GM12878 (cell line): ENCODE measurements around the gene BAX. TPM values are rescaled to one million over a fixed set of nuclear protein-coding genes. Genes with fewer than 3 reads are reported as not detected.
A peak's percentile ranks its signal among the peaks of the same experiment; 100 is the strongest.

Experiments
- ATF7 ChIP-seq: fragments of 450-650 bp; IDR thresholded peaks from 2 replicates; pipeline ENCODE4 v1.6.1; 2016; ENCODE audit warnings: low read depth, mild to moderate bottlenecking
- BCL11A ChIP-seq: IDR thresholded peaks from 2 replicates; pipeline ENCODE4 v1.6.1; 2011; ENCODE audit warnings: low read depth, low read length
- ETV6 ChIP-seq, 2 experiments: fragments of 450-650 bp in 1 of 2; IDR thresholded peaks in 1 of 2; conservative IDR thresholded peaks in 1 of 2; 2 replicates each; pipeline ENCODE4 v1.6.1; 2014; ENCODE audit warnings: antibody characterized with exemption in 1 of 2, borderline replicate concordance in 1 of 2, low read depth in 1 of 2, mild to moderate bottlenecking in 1 of 2, moderate library complexity in 1 of 2
- FOXM1 ChIP-seq: IDR thresholded peaks from 2 replicates; pipeline ENCODE4 v1.6.1; 2012; ENCODE audit warnings: low read depth, mild to moderate bottlenecking, inconsistent platforms, low read length, moderate library complexity
- MTA2 ChIP-seq: fragments of 450-650 bp; IDR thresholded peaks from 2 replicates; pipeline ENCODE4 v1.6.1; 2016; ENCODE audit warnings: low read depth, mild to moderate bottlenecking, moderate library complexity
- NBN ChIP-seq: fragments of 450-650 bp; IDR thresholded peaks from 2 replicates; pipeline ENCODE4 v1.6.1; 2016
- NFYB ChIP-seq: IDR thresholded peaks from 2 replicates; pipeline ENCODE4 v1.6.1; 2011; ENCODE audit warnings: low read depth, mild to moderate bottlenecking, low read length, improper control_type of control experiment, moderate library complexity; ENCODE audit not compliant: insufficient read depth
- NR2F1 ChIP-seq: fragments of 450-650 bp; conservative IDR thresholded peaks from 2 replicates; pipeline ENCODE4 v1.6.1; 2017; ENCODE audit warnings: mild to moderate bottlenecking
- PAX5 ChIP-seq: IDR thresholded peaks from 2 replicates; pipeline ENCODE4 v1.6.1; 2011; ENCODE audit warnings: low read depth, low read length, borderline replicate concordance
- POLR2A ChIP-seq: IDR thresholded peaks from 2 replicates; pipeline ENCODE4 v1.6.1; 2011; ENCODE audit warnings: low read depth, mild to moderate bottlenecking, low read length
- RELA ChIP-seq: fragments of 450-650 bp; IDR thresholded peaks from 2 replicates; pipeline ENCODE4 v1.8.0; 2014; ENCODE audit warnings: borderline replicate concordance; ENCODE audit not compliant: partially characterized antibody
- SREBF2 ChIP-seq: IDR thresholded peaks from 2 replicates; pipeline ENCODE4 v1.6.1; 2012; ENCODE audit warnings: mild to moderate bottlenecking, low read length
- ZNF217 ChIP-seq: fragments of 450-650 bp; IDR thresholded peaks from 2 replicates; pipeline ENCODE4 v1.6.1; 2017; ENCODE audit warnings: antibody characterized with exemption, mild to moderate bottlenecking
- polyA plus RNA-seq, 11 experiments: library from polyadenylated mRNA; depleted of rRNA in 4 of 11; unstranded in 6 of 11; stranded (reverse) in 5 of 11; fragments of >200 nt; fragmentation: Nextera tagmentation in 4 of 11; fragmentation: Illumina TruSeq in 1 of 11; extraction: Ambion mirVana in 4 of 11; extraction: Trizol in 1 of 11; gene quantifications; 1 replicate in 1 of 11; 2 replicates in 10 of 11; pipeline versions ENCODE4 v1.2.1 to v1.2.3, GENCODE V29; 2011 to 2016; ENCODE audit warnings: inconsistent platforms in 2 of 11, missing spikeins in 2 of 11, low read depth in 1 of 11
- total RNA-seq, 4 experiments: library from RNA; depleted of rRNA in 3 of 4; stranded (reverse); fragments of >200 nt in 3 of 4; fragmentation: Illumina TruSeq in 1 of 4; extraction: Trizol in 1 of 4; gene quantifications; 2 replicates each; pipeline versions ENCODE4 v1.2.1 to v1.2.3, GENCODE V29; 2013 to 2021
- TF ChIP-seq, protein P1 (sequence below): fragments of 450-650 bp; conservative IDR thresholded peaks from 2 replicates; pipeline ENCODE4 v1.6.1; 2017; ENCODE audit warnings: mild to moderate bottlenecking, moderate library complexity
- TF ChIP-seq, protein P2 (sequence below): fragments of 450-650 bp; IDR thresholded peaks from 2 replicates; pipeline ENCODE4 v1.6.1; 2017; ENCODE audit warnings: borderline replicate concordance
- TF ChIP-seq, protein P3 (sequence below): fragments of 450-650 bp; IDR thresholded peaks from 2 replicates; pipeline ENCODE4 v1.6.1; 2018; ENCODE audit warnings: mild to moderate bottlenecking, low read depth, moderate library complexity; ENCODE audit not compliant: partially characterized antibody
- TF ChIP-seq, protein P4 (sequence below): fragments of 450-650 bp; IDR thresholded peaks from 2 replicates; pipeline ENCODE4 v1.6.1; 2017; ENCODE audit warnings: mild to moderate bottlenecking, moderate library complexity
- TF ChIP-seq, protein P5 (sequence below): IDR thresholded peaks from 2 replicates; pipeline ENCODE4 v1.6.1; 2012; ENCODE audit warnings: low read depth, low read length, improper control_type of control experiment

BAX gene
- total and polyA plus RNA-seq, 10 of the 15 experiments (the other 5 are each of a cell fraction or from before 2014, with no cell fraction given), result 7.2 to 221 (median 137) TPM

DNA sequence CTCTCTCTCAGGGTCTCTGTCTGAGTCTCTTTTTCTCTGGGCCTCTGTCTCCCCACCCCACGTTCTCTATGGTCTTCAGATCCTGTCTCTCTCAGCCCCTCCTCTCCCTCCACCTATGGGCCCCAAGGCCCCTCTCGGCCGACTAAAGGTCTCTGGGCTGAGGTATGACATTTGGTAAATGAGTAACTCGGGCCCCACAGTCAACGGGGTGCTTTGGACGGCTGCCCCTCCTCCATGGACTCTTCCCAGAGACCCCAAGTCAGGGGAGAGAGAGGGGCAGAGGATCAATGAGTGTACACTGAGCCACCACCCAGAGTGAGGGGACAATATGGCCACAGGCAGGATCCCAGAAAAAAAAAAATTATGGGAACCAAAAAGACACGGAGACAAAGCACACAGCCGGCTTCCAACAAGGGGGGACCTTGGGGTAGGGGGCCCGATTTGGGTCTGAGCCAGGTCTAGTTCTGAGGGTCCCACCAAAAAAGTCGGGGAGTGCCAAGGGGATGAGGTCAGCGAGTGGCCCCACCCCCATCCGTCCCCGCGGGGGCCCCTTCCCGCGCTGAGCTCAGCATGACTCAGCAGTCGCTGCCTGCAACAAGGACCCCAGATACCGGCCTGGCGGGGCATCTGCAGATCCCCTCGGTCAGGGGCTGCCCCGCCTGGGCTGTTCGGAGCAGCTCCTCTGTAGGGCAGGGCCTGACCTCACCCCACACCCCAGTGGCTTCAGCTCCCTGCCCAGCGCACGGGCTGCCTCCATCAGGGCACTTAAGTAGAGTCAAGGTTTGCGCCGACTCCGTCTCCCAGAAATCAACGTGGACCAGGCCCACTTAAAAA is 8.9 kb downstream of the BAX start (continued):
- TF ChIP-seq, protein P1, sequence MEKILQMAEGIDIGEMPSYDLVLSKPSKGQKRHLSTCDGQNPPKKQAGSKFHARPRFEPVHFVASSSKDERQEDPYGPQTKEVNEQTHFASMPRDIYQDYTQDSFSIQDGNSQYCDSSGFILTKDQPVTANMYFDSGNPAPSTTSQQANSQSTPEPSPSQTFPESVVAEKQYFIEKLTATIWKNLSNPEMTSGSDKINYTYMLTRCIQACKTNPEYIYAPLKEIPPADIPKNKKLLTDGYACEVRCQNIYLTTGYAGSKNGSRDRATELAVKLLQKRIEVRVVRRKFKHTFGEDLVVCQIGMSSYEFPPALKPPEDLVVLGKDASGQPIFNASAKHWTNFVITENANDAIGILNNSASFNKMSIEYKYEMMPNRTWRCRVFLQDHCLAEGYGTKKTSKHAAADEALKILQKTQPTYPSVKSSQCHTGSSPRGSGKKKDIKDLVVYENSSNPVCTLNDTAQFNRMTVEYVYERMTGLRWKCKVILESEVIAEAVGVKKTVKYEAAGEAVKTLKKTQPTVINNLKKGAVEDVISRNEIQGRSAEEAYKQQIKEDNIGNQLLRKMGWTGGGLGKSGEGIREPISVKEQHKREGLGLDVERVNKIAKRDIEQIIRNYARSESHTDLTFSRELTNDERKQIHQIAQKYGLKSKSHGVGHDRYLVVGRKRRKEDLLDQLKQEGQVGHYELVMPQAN, result peak; percentile 49; the same call in 1 of the 2 replicates
- peak; percentile 90 for TF ChIP-seq NBN
- TF ChIP-seq NFYB, result no peak
- peak; percentile 75; the same call in 1 of the 2 replicates for TF ChIP-seq POLR2A
- TF ChIP-seq FOXM1, result no peak
- no peak for TF ChIP-seq SREBF2
- TF ChIP-seq PAX5, result peak; percentile 59; the same call in 1 of the 2 replicates
- peak; percentile 69 for TF ChIP-seq BCL11A
- TF ChIP-seq, protein P2, sequence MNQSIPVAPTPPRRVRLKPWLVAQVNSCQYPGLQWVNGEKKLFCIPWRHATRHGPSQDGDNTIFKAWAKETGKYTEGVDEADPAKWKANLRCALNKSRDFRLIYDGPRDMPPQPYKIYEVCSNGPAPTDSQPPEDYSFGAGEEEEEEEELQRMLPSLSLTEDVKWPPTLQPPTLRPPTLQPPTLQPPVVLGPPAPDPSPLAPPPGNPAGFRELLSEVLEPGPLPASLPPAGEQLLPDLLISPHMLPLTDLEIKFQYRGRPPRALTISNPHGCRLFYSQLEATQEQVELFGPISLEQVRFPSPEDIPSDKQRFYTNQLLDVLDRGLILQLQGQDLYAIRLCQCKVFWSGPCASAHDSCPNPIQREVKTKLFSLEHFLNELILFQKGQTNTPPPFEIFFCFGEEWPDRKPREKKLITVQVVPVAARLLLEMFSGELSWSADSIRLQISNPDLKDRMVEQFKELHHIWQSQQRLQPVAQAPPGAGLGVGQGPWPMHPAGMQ, result no peak
- TF ChIP-seq MTA2, result peak; percentile 57; the same call in 1 of the 2 replicates
- TF ChIP-seq, protein P3, sequence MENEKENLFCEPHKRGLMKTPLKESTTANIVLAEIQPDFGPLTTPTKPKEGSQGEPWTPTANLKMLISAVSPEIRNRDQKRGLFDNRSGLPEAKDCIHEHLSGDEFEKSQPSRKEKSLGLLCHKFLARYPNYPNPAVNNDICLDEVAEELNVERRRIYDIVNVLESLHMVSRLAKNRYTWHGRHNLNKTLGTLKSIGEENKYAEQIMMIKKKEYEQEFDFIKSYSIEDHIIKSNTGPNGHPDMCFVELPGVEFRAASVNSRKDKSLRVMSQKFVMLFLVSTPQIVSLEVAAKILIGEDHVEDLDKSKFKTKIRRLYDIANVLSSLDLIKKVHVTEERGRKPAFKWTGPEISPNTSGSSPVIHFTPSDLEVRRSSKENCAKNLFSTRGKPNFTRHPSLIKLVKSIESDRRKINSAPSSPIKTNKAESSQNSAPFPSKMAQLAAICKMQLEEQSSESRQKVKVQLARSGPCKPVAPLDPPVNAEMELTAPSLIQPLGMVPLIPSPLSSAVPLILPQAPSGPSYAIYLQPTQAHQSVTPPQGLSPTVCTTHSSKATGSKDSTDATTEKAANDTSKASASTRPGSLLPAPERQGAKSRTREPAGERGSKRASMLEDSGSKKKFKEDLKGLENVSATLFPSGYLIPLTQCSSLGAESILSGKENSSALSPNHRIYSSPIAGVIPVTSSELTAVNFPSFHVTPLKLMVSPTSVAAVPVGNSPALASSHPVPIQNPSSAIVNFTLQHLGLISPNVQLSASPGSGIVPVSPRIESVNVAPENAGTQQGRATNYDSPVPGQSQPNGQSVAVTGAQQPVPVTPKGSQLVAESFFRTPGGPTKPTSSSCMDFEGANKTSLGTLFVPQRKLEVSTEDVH, result peak; percentile 85
- peak; percentile 73 for TF ChIP-seq NR2F1
- no peak for TF ChIP-seq ETV6 (conservative IDR thresholded peaks at IDR 0.05 in 1 of 2, IDR thresholded peaks at IDR 0.05 in 1 of 2; ENCODE audit: borderline replicate concordance in 1 of 2, low read depth in 1 of 2)
- TF ChIP-seq RELA, result no peak
- TF ChIP-seq ZNF217, result no peak
- peak; percentile 96 for TF ChIP-seq ATF7
- TF ChIP-seq, protein P4, sequence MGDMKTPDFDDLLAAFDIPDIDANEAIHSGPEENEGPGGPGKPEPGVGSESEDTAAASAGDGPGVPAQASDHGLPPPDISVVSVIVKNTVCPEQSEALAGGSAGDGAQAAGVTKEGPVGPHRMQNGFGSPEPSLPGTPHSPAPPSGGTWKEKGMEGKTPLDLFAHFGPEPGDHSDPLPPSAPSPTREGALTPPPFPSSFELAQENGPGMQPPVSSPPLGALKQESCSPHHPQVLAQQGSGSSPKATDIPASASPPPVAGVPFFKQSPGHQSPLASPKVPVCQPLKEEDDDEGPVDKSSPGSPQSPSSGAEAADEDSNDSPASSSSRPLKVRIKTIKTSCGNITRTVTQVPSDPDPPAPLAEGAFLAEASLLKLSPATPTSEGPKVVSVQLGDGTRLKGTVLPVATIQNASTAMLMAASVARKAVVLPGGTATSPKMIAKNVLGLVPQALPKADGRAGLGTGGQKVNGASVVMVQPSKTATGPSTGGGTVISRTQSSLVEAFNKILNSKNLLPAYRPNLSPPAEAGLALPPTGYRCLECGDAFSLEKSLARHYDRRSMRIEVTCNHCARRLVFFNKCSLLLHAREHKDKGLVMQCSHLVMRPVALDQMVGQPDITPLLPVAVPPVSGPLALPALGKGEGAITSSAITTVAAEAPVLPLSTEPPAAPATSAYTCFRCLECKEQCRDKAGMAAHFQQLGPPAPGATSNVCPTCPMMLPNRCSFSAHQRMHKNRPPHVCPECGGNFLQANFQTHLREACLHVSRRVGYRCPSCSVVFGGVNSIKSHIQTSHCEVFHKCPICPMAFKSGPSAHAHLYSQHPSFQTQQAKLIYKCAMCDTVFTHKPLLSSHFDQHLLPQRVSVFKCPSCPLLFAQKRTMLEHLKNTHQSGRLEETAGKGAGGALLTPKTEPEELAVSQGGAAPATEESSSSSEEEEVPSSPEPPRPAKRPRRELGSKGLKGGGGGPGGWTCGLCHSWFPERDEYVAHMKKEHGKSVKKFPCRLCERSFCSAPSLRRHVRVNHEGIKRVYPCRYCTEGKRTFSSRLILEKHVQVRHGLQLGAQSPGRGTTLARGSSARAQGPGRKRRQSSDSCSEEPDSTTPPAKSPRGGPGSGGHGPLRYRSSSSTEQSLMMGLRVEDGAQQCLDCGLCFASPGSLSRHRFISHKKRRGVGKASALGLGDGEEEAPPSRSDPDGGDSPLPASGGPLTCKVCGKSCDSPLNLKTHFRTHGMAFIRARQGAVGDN, result peak; percentile 88; the same call in 1 of the 2 replicates
- TF ChIP-seq, protein P5, sequence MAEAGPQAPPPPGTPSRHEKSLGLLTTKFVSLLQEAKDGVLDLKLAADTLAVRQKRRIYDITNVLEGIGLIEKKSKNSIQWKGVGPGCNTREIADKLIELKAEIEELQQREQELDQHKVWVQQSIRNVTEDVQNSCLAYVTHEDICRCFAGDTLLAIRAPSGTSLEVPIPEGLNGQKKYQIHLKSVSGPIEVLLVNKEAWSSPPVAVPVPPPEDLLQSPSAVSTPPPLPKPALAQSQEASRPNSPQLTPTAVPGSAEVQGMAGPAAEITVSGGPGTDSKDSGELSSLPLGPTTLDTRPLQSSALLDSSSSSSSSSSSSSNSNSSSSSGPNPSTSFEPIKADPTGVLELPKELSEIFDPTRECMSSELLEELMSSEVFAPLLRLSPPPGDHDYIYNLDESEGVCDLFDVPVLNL, result no peak; the same call in 1 of the 2 replicates
